ENCODE data around the gene IRX1. TPM values are rescaled to one million over a fixed set of nuclear protein-coding genes. Genes with fewer than 3 reads are reported as not detected.

IRX1 gene
- total RNA-seq, 1 donor from 2014 or later = 2.9 TPM

DNA sequence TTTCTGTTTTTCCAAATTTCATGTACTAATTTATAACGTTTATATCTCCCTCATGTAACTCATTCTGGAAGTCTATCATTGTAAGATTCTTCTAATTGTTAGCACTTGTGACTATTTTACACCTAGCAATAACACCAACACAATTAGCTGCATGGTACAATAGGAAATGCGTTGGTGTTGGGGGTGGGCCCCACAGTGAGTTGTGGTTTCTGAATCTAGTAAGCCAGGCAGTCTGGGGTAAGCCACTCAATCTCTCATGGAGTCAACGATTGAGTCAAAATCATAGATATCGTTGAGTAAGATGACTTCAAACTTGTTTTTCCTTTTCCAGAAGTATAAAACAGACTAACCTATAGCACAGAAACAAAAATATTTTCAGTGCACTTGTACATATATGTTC is 30.0 kb downstream of the IRX1 start:
- Mint-ChIP-seq H3K36me3 (ENCODE audit: low read depth) (no peaks in the 10 kb centered on the region), H3K4me1 (ENCODE audit: low read depth) (no peaks in the 10 kb centered on the region), H3K4me3 (ENCODE audit: unreplicated experiment) (no peak overlapping the region), H3K9me3 (ENCODE audit: low read depth) (peaks cover 10% of the 10 kb centered on the region), H3K27me3 (ENCODE audit: low read depth) (no peaks in the 10 kb centered on the region), H3K27ac (ENCODE audit: unreplicated experiment) (no peak overlapping the region)
- no peak for DNase-seq (ENCODE audit: low spot score)
- TF ChIP-seq, protein P1, sequence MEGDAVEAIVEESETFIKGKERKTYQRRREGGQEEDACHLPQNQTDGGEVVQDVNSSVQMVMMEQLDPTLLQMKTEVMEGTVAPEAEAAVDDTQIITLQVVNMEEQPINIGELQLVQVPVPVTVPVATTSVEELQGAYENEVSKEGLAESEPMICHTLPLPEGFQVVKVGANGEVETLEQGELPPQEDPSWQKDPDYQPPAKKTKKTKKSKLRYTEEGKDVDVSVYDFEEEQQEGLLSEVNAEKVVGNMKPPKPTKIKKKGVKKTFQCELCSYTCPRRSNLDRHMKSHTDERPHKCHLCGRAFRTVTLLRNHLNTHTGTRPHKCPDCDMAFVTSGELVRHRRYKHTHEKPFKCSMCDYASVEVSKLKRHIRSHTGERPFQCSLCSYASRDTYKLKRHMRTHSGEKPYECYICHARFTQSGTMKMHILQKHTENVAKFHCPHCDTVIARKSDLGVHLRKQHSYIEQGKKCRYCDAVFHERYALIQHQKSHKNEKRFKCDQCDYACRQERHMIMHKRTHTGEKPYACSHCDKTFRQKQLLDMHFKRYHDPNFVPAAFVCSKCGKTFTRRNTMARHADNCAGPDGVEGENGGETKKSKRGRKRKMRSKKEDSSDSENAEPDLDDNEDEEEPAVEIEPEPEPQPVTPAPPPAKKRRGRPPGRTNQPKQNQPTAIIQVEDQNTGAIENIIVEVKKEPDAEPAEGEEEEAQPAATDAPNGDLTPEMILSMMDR (IDR thresholded peaks at IDR 0.05) = no peak

DNA sequence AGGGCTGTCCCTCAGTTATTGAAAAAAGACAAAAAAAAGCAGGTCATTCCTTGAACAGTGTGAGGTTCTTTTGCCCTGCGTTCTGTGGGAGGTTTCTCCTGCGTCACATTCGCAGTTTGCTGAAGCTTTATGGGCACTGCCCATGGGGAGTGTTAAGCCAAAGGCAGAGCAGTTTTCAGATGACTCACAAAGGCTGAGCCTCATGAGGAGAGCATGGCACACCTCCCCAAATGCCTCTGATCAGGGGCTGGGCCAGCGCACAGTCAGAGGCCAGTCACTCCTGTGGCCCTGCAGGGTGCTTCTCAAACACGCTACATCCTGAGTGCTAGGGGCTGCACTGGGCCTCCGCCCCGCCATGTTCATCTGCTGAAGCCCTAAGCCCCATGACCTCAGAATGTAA is 38.4 kb downstream of the IRX1 start:
- TF ChIP-seq, protein P1 (IDR thresholded peaks at IDR 0.05) = no peak
- no peaks in the 10 kb centered on the region for H3K4me1 Mint-ChIP-seq (ENCODE audit: low read depth)
- no peak for DNase-seq (ENCODE audit: low spot score)
- no peak overlapping the region for H3K4me3 Mint-ChIP-seq (ENCODE audit: unreplicated experiment)
- no peaks in the 10 kb centered on the region for H3K27me3 Mint-ChIP-seq (ENCODE audit: low read depth)
- H3K36me3 Mint-ChIP-seq (ENCODE audit: low read depth) = no peaks in the 10 kb centered on the region
- no peak overlapping the region for H3K27ac Mint-ChIP-seq (ENCODE audit: unreplicated experiment)
- peaks cover 16% of the 10 kb centered on the region for H3K9me3 Mint-ChIP-seq (ENCODE audit: low read depth)

DNA sequence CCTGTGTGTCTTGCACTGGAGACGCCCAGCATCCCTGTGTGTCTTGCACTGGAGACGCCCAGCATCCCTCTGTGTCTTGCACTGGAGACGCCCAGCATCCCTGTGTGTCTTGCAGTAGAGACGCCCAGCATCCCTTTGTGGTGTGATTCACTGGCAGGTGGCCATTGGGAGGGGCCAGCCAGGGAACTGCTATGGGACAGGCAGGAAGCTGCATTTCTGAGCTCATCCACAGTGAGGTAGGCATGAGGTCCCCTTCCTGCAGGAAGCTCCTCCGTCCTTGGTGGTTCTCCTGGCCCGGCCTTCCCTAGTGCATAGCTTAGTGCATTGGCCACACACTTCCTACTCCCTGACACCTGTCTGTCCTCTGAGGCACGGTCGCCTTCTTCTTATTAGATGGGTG is 43.5 kb downstream of the IRX1 start:
- DNase-seq (ENCODE audit: low spot score) = no peak
- Mint-ChIP-seq H3K4me1 (ENCODE audit: low read depth) (no peaks in the 10 kb centered on the region), H3K27ac (ENCODE audit: unreplicated experiment) (no peak overlapping the region), H3K36me3 (ENCODE audit: low read depth) (no peaks in the 10 kb centered on the region), H3K9me3 (ENCODE audit: low read depth) (peaks cover 23% of the 10 kb centered on the region), H3K27me3 (ENCODE audit: low read depth) (no peaks in the 10 kb centered on the region), H3K4me3 (ENCODE audit: unreplicated experiment) (no peak overlapping the region)
- TF ChIP-seq, protein P1 (IDR thresholded peaks at IDR 0.05) = no peak

DNA sequence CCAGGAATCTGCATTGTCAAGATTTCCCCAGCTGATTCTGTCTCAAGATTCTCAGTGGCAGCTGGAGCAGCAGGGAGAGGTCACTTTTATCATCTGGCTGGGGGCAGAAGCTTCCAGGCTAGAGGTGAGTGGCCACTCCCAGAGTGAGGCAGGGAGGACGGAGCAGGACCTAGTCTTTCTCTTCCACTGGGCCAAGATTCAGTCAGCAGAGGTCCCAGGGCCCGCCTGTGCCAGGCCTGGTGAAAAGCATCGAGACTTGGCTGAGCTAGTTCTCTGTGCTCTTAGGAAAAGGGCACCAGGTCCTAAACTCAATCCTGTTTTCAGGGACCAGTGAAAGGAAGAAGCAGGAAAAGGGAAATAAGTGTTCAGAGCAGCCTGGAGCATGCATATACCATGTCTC is 46.6 kb downstream of the IRX1 start:
- no peak overlapping the region for H3K27ac Mint-ChIP-seq (ENCODE audit: unreplicated experiment)
- no peaks in the 10 kb centered on the region for H3K27me3 Mint-ChIP-seq (ENCODE audit: low read depth)
- H3K4me1 Mint-ChIP-seq (ENCODE audit: low read depth) = no peaks in the 10 kb centered on the region
- no peak for DNase-seq (ENCODE audit: low spot score)
- no peak overlapping the region for H3K4me3 Mint-ChIP-seq (ENCODE audit: unreplicated experiment)
- peaks cover 23% of the 10 kb centered on the region for H3K9me3 Mint-ChIP-seq (ENCODE audit: low read depth)
- peaks cover 2% of the 10 kb centered on the region for H3K36me3 Mint-ChIP-seq (ENCODE audit: low read depth)
- TF ChIP-seq, protein P1 (IDR thresholded peaks at IDR 0.05) = no peak

DNA sequence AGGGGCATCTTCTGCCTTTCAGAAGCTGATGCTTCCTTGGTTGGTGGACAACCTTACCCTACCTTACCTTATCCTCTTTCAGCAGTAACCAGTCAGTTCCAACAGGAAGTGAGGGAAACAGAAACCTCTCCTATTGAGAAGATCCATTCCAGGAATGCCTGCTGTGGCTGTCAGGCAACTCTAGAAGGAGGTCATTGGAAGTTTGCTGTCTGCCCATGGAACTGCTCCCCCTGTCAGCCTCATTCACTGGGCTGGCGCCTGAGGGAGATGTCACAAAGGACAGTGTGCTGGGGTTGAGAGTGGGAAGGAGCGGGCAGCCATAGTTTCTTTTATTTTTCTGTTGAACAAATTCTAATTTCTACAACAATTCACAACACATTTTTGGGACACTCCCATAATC is 54.7 kb downstream of the IRX1 start:
- DNase-seq (ENCODE audit: low spot score) = no peak
- H3K9me3 Mint-ChIP-seq (ENCODE audit: low read depth) = peaks cover 22% of the 10 kb centered on the region

More for the DNA sequence above, 54.7 kb downstream of the IRX1 start:
- Mint-ChIP-seq H3K27me3 (ENCODE audit: low read depth) (no peaks in the 10 kb centered on the region), H3K36me3 (ENCODE audit: low read depth) (no peaks in the 10 kb centered on the region), H3K4me3 (ENCODE audit: unreplicated experiment) (no peak overlapping the region), H3K27ac (ENCODE audit: unreplicated experiment) (no peak overlapping the region), H3K4me1 (ENCODE audit: low read depth) (no peaks in the 10 kb centered on the region)
- TF ChIP-seq, protein P1 (IDR thresholded peaks at IDR 0.05) = no peak
